CD4-positive, CD25-positive, alpha-beta regulatory T cell (primary cell): ENCODE measurements around the gene SMCO1. TPM values are rescaled to one million over a fixed set of nuclear protein-coding genes. Genes with fewer than 3 reads are reported as not detected.
A peak's percentile ranks its signal among the peaks of the same experiment; 100 is the strongest.
"Not testable (repeated sequence)": the region's sequence is repeated elsewhere in the genome, so short reads cannot be mapped to it uniquely, and the experiment has no call there.

ENCODE experiments used
- ATAC-seq, 2 donors: fragments of 150-1000 bp; cut with Tn5 transposase; one replicate each; pipeline ENCODE4 v1.10.0; 2021; ENCODE audit warnings: low read depth in 2 of 2, moderate number of reproducible peaks in 2 of 2, moderate library complexity in 1 of 2
- DNase-seq, 3 donors: peaks; one replicate each; pipeline versions ENCODE4 v3.0.0 to v3.0.0-alpha.2; 2012 to 2022; ENCODE audit warnings: mixed read lengths in 1 of 3
- H3K27ac ChIP-seq: one replicate; pipeline ENCODE4 v1.7.0; 2013; ENCODE audit warnings: mild to moderate bottlenecking, low read length; ENCODE audit not compliant: insufficient read depth, poor library complexity, severe bottlenecking
- H3K27me3 ChIP-seq: one replicate; pipeline ENCODE4 v1.7.0; 2013; ENCODE audit warnings: low read length; ENCODE audit not compliant: control insufficient read depth, insufficient read depth
- H3K36me3 ChIP-seq: one replicate; pipeline ENCODE4 v1.7.0; 2013; ENCODE audit warnings: mild to moderate bottlenecking, low read length, moderate library complexity; ENCODE audit not compliant: control insufficient read depth, insufficient read depth
- H3K4me1 ChIP-seq: 2 replicates; pipeline ENCODE4 v1.7.0; 2013; ENCODE audit warnings: mild to moderate bottlenecking, low read length; ENCODE audit not compliant: insufficient read depth, control insufficient read depth, poor library complexity, severe bottlenecking
- H3K4me3 ChIP-seq: one replicate; pipeline ENCODE4 v1.7.0; 2013; ENCODE audit warnings: low read depth, mild to moderate bottlenecking, low read length, moderate library complexity
- H3K9me3 ChIP-seq, 2 experiments: 1 replicate in 1 of 2; 2 replicates in 1 of 2; pipeline ENCODE4 v1.7.0; 2013; ENCODE audit warnings: low read length in 2 of 2, mild to moderate bottlenecking in 1 of 2, moderate library complexity in 1 of 2; ENCODE audit not compliant: control insufficient read depth in 2 of 2
- H3K27ac Mint-ChIP-seq, 3 donors: one replicate each; pipeline ENCODE4 v1.8.0; 2020 to 2022; ENCODE audit warnings: mild to moderate bottlenecking in 3 of 3, mixed read lengths in 3 of 3, moderate library complexity in 2 of 3
- H3K27me3 Mint-ChIP-seq: one replicate; pipeline ENCODE4 v1.8.0; 2022; ENCODE audit warnings: mild to moderate bottlenecking, mixed read lengths
- H3K36me3 Mint-ChIP-seq: one replicate; pipeline ENCODE4 v1.8.0; 2020; ENCODE audit warnings: mixed read lengths
- H3K4me1 Mint-ChIP-seq, 4 donors: one replicate each; pipeline ENCODE4 v1.8.0; 2020 to 2022; ENCODE audit warnings: mixed read lengths in 4 of 4, mild to moderate bottlenecking in 1 of 4
- H3K4me3 Mint-ChIP-seq, 4 donors: one replicate each; pipeline ENCODE4 v1.8.0; 2020 to 2022; ENCODE audit warnings: mild to moderate bottlenecking in 4 of 4, mixed read lengths in 4 of 4, moderate library complexity in 3 of 4
- H3K9me3 Mint-ChIP-seq, 7 donors: one replicate each; pipeline ENCODE4 v1.8.0; 2020 to 2022; ENCODE audit warnings: mixed read lengths in 7 of 7, mild to moderate bottlenecking in 3 of 7, moderate library complexity in 2 of 7
- polyA plus RNA-seq, 4 donors: library from polyadenylated mRNA; unstranded; fragments of 300-500 nt; fragmentation: Illumina TruSeq; gene quantifications; one replicate each; pipeline ENCODE4 v1.2.3, GENCODE V29; 2021
- total RNA-seq: library from RNA; stranded (reverse); gene quantifications from one replicate; pipeline ENCODE4 v1.2.3, GENCODE V29; 2022

The SMCO1 gene
- total and polyA plus RNA-seq, 5 donors from 2014 or later, result not detected

DNA sequence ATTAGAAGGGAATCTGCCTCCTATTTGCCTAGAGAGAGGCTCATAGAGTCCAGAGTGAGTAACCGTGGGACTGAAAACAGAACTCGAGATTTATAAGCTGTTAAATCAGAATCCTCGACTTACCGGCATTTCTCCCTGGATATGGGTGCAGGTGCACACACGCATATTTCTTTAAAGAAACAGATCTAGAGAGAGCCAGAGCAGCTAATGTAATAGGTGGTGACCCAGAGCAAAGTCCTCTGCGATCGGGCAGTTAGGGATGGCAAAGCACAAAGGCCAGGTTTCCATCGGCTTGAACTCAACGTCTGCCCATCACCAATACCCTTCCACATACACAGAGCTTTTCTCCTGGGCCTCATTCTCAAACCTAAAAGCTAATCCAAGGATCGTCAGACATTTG is 25.4 kb downstream of the SMCO1 start:
- Mint-ChIP-seq H3K27ac (peak overlapping the region in 1 of 3 donors; percentile 58), H3K4me1 (peaks cover 21 to 37% (median 30%) of the 10 kb centered on the region in 4 donors), H3K27me3 (no peaks in the 10 kb centered on the region), H3K4me3 (no peak overlapping the region), H3K9me3 (no peaks in the 10 kb centered on the region), H3K36me3 (peaks cover 22% of the 10 kb centered on the region)
- Histone ChIP-seq H3K27me3 (no peaks in the 10 kb centered on the region), H3K36me3 (peaks cover 34% of the 10 kb centered on the region), H3K4me1 (peaks cover 8% of the 10 kb centered on the region), H3K4me3 (no peak overlapping the region), H3K9me3 (no peaks in the 10 kb centered on the region), H3K27ac (no peak overlapping the region)
- DNase-seq (no peak), ATAC-seq (no peak)

DNA sequence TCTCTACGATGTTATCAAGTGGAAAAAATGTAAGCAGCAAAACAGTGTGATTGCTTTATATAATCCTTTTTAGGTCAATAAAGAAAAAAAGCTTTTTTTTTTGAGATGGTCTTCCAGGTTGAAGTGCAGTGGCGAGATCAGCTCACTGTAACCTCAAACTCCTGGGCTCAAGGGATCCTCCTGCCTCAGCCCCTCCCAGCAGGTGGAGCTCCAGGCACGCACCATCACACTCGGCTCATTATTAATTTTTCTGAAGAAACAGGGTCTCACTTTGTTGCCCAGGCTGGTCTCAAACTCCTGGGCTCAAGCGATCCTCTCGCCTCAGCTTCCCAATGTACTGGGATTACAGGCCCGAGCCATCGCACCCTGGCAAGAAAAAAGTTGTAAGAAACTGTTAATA is 28.9 kb downstream of the SMCO1 start:
- H3K9me3 Mint-ChIP-seq, result no peaks in the 10 kb centered on the region
- DNase-seq, result peak in 1 of 3 donors; percentile 11
- H3K27ac ChIP-seq, result no peak overlapping the region
- H3K27me3 ChIP-seq, result no peaks in the 10 kb centered on the region
- ATAC-seq, result no peak
- H3K27ac Mint-ChIP-seq, result no peak overlapping the region
- H3K4me3 Mint-ChIP-seq, result no peak overlapping the region
- H3K4me1 ChIP-seq, result peaks cover 8% of the 10 kb centered on the region
- H3K4me1 Mint-ChIP-seq, result peaks cover 5 to 25% (median 16%) of the 10 kb centered on the region in 4 donors
- H3K9me3 ChIP-seq, result no peaks in the 10 kb centered on the region
- no peaks in the 10 kb centered on the region for H3K27me3 Mint-ChIP-seq
- H3K36me3 Mint-ChIP-seq, result peaks cover 27% of the 10 kb centered on the region
- peaks cover 66% of the 10 kb centered on the region for H3K36me3 ChIP-seq
- no peak overlapping the region for H3K4me3 ChIP-seq

DNA sequence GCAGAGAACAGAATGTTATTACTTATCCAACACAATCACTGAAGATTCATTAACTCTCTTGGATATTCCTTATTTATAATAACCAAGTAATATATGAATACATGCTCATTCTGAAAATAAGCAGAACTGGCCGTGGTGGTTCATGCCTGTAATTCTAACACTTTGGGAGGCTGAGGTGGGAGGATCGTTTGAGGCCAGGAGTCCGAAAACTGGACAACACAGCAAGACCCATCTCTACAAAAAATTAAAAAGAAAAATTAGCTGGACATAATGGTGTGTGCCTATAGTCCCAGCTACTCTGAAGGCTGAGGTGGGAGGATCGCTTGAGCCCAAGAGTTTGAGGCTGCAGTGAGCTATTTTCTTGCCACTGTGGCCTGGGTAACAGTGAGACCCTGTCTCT is 37.5 kb downstream of the SMCO1 start:
- no peak overlapping the region for H3K27ac Mint-ChIP-seq
- H3K9me3 Mint-ChIP-seq, result no peaks in the 10 kb centered on the region
- ATAC-seq (no peak), DNase-seq (no peak)
- Histone ChIP-seq H3K27me3 (no peaks in the 10 kb centered on the region), H3K4me1 (no peaks in the 10 kb centered on the region), H3K9me3 (no peaks in the 10 kb centered on the region), H3K4me3 (no peak overlapping the region), H3K27ac (no peak overlapping the region), H3K36me3 (peaks cover 62% of the 10 kb centered on the region)
- peaks cover 0 to 3% (median 0%) of the 10 kb centered on the region in 4 donors for H3K4me1 Mint-ChIP-seq
- H3K27me3 Mint-ChIP-seq, result no peaks in the 10 kb centered on the region
- H3K36me3 Mint-ChIP-seq, result peaks cover 21% of the 10 kb centered on the region
- H3K4me3 Mint-ChIP-seq, result no peak overlapping the region

DNA sequence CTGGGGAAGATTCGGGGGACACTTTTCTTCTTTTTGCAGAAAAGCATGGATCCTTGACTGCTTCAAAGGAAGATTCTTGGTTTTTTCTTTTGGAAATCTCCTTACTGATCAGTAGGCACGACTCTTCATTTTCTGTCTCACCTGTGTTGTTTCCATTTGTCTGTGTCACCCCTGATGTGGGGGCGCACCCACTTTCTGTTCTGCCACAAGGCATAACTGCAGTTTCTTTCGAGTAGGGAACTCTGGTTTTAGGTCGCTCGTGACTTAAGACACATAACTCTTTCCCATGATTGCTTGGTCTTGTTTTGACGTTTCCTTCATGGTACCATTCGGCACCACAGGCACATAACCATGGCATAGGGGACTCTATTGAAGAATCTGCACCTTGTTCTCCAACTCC is 42.9 kb downstream of the SMCO1 start:
- H3K36me3 ChIP-seq, result peaks cover 33% of the 10 kb centered on the region
- Mint-ChIP-seq H3K36me3 (peaks cover 16% of the 10 kb centered on the region), H3K9me3 (no peaks in the 10 kb centered on the region), H3K27ac (no peak overlapping the region), H3K4me1 (peaks cover 6 to 16% (median 13%) of the 10 kb centered on the region in 4 donors), H3K4me3 (no peak overlapping the region), H3K27me3 (no peaks in the 10 kb centered on the region)
- H3K27me3 ChIP-seq, result no peaks in the 10 kb centered on the region
- no peak overlapping the region for H3K4me3 ChIP-seq
- H3K4me1 ChIP-seq, result no peaks in the 10 kb centered on the region
- H3K9me3 ChIP-seq, result no peaks in the 10 kb centered on the region
- no peak overlapping the region for H3K27ac ChIP-seq
- no peak for ATAC-seq
- no peak for DNase-seq

DNA sequence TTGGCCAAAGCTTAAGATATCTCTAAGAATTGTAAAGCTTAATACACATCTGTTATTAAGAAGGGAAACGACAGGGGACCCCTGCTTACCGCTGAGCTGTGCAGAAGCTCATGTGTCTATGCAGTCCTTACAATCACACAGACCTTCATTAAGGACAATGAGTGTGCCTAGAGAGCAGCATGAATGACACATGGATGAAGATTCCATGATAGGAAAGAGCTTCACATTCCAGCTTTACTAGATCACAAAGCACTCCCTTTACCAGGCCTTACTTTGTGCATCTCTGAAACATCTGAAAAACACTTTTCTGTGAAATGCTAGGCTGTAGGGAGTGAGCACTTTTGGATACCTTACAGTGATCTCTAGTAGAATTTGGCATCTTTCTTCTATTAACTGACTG is 43.6 kb downstream of the SMCO1 start:
- no peaks in the 10 kb centered on the region for H3K9me3 Mint-ChIP-seq
- Histone ChIP-seq H3K27ac (no peak overlapping the region), H3K9me3 (no peaks in the 10 kb centered on the region), H3K27me3 (no peaks in the 10 kb centered on the region), H3K36me3 (peaks cover 33% of the 10 kb centered on the region), H3K4me1 (no peaks in the 10 kb centered on the region), H3K4me3 (no peak overlapping the region)
- H3K4me3 Mint-ChIP-seq, result no peak overlapping the region
- no peaks in the 10 kb centered on the region for H3K27me3 Mint-ChIP-seq
- ATAC-seq (no peak), DNase-seq (no peak)
- H3K4me1 Mint-ChIP-seq, result peaks cover 6 to 16% (median 13%) of the 10 kb centered on the region in 4 donors
- peaks cover 16% of the 10 kb centered on the region for H3K36me3 Mint-ChIP-seq
- peak overlapping the region in 1 of 3 donors; percentile 36 for H3K27ac Mint-ChIP-seq

DNA sequence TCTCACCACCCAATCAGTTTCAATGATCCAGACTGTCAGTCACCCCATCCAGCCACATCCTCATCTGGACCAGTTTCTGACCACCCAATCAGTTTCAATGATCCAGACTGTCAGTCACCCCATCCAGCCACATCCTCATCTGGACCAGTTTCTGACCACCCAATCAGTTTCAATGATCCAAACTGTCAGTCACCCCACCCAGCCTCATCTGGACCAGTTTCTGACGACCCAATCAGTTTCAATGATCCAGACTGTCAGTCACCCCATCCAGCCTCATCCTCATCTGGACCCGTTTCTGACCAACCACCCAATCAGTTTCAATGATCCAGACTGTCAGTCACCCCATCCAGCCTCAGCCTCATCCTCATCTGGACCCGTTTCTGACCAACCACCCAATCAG is 45.0 kb downstream of the SMCO1 start:
- not testable (repeated sequence) for DNase-seq, H3K9me3 ChIP-seq, H3K27me3 ChIP-seq, H3K4me3 ChIP-seq, H3K27ac Mint-ChIP-seq, H3K27ac ChIP-seq, ATAC-seq, H3K4me3 Mint-ChIP-seq, H3K4me1 ChIP-seq, H3K27me3 Mint-ChIP-seq, H3K9me3 Mint-ChIP-seq
- peaks cover 14% of the 10 kb centered on the region for H3K36me3 Mint-ChIP-seq
- H3K36me3 ChIP-seq, result peaks cover 33% of the 10 kb centered on the region
- H3K4me1 Mint-ChIP-seq, result peaks cover 6 to 16% (median 13%) of the 10 kb centered on the region in 4 donors

DNA sequence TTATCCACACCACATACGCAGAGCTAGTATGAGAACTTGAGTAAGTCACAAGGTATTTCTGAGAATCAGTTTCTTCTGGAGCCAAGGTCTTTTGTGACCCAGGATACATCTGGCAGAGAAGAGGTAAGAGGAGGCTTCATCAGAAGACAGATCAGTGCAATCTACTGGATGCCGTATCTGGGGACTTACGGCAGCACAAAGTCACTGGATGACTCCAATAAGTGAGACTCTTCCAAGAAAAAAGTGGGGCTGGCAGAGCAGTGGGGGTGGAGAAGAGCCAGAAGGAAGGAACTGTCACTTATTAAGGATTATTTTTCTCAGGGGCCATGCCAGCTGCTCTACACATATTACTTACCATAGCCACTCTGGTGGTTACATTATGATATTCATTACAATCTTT is 51.3 kb downstream of the SMCO1 start:
- ATAC-seq, result no peak
- Histone ChIP-seq H3K27me3 (no peaks in the 10 kb centered on the region), H3K9me3 (no peaks in the 10 kb centered on the region), H3K4me1 (no peaks in the 10 kb centered on the region), H3K4me3 (no peak overlapping the region), H3K36me3 (no peaks in the 10 kb centered on the region), H3K27ac (no peak overlapping the region)
- H3K36me3 Mint-ChIP-seq, result peaks cover 19% of the 10 kb centered on the region
- no peak overlapping the region for H3K4me3 Mint-ChIP-seq
- H3K4me1 Mint-ChIP-seq, result peaks cover 2 to 5% (median 3%) of the 10 kb centered on the region in 4 donors
- H3K27me3 Mint-ChIP-seq, result no peaks in the 10 kb centered on the region
- no peak overlapping the region for H3K27ac Mint-ChIP-seq
- peaks cover 0 to 4% (median 1%) of the 10 kb centered on the region in 7 donors for H3K9me3 Mint-ChIP-seq
- DNase-seq, result no peak

DNA sequence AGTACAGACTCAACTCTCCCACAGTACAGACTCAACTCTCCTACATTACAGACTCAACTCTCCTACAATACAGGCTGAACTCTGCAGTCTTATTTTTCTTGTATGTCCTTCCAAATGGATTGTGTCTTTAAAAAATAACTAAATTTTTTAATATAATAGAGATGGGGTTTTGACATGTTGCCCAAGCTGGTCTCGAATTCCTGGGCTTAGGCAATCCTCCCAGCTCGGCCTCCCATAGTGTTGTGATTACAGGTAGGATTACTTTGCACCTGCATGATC is 51.7 kb downstream of the SMCO1 start:
- no peak overlapping the region for H3K4me3 ChIP-seq

More for the DNA sequence above, 51.7 kb downstream of the SMCO1 start:
- Mint-ChIP-seq H3K9me3 (peaks cover 0 to 4% (median 1%) of the 10 kb centered on the region in 7 donors), H3K4me1 (peaks cover 0 to 3% (median 3%) of the 10 kb centered on the region in 4 donors), H3K27me3 (no peaks in the 10 kb centered on the region), H3K36me3 (peaks cover 20% of the 10 kb centered on the region), H3K4me3 (no peak overlapping the region), H3K27ac (no peak overlapping the region)
- DNase-seq (no peak), ATAC-seq (no peak)
- Histone ChIP-seq H3K27me3 (no peaks in the 10 kb centered on the region), H3K36me3 (no peaks in the 10 kb centered on the region), H3K4me1 (no peaks in the 10 kb centered on the region), H3K9me3 (no peaks in the 10 kb centered on the region), H3K27ac (no peak overlapping the region)
